Measurements from ENCODE around the gene HGFAC.

HGFAC gene

GRCh38 chr4:3466691-3467600 is 25.2 kb downstream of the HGFAC start:
- no peak for TF ChIP-seq CTCF (conservative IDR thresholded peaks at IDR 0.05; ENCODE audit: low read depth, low read length)
- Histone ChIP-seq H2AFZ (ENCODE audit: low read depth) (no peak overlapping the region), H4K20me1 (ENCODE audit: insufficient read depth) (no peaks in the 10 kb centered on the region), H3K36me3 (ENCODE audit: insufficient read depth) (no peaks in the 10 kb centered on the region), H3K27ac (no peak overlapping the region), H3K79me2 (ENCODE audit: insufficient read depth, low read depth) (no peaks in the 10 kb centered on the region), H3K4me1 (ENCODE audit: low read depth, poor library complexity, severe bottlenecking) (no peaks in the 10 kb centered on the region), H3K27me3 (ENCODE audit: insufficient read depth, low read depth) (peaks cover 18% of the 10 kb centered on the region; the same call in 1 of the 2 replicates), H3K4me2 (no peak overlapping the region), H3K4me3 (IDR thresholded peaks at IDR 0.05; ENCODE audit: insufficient read depth, low read depth, low read length) (no peak overlapping the region), H3K9ac (no peak overlapping the region)

GRCh38 chr4:3467601-3468031 is 25.8 kb downstream of the HGFAC start:
- no peak overlapping the region for H3K4me3 ChIP-seq (IDR thresholded peaks at IDR 0.05; ENCODE audit: insufficient read depth, low read depth, low read length)
- no peaks in the 10 kb centered on the region for H4K20me1 ChIP-seq (ENCODE audit: insufficient read depth)
- no peaks in the 10 kb centered on the region for H3K79me2 ChIP-seq (ENCODE audit: insufficient read depth, low read depth)
- no peak overlapping the region for H3K27ac ChIP-seq
- H3K4me1 ChIP-seq (ENCODE audit: low read depth, poor library complexity, severe bottlenecking), result no peaks in the 10 kb centered on the region
- no peak overlapping the region for H3K4me2 ChIP-seq
- no peak for TF ChIP-seq CTCF (conservative IDR thresholded peaks at IDR 0.05; ENCODE audit: low read depth, low read length)
- no peak overlapping the region for H2AFZ ChIP-seq (ENCODE audit: low read depth)
- H3K9ac ChIP-seq, result no peak overlapping the region
- H3K36me3 ChIP-seq (ENCODE audit: insufficient read depth), result no peaks in the 10 kb centered on the region
- H3K27me3 ChIP-seq (ENCODE audit: insufficient read depth, low read depth), result peaks cover 16% of the 10 kb centered on the region; the same call in 1 of the 2 replicates

GRCh38 chr4:3468154-3468553 is 26.4 kb downstream of the HGFAC start:
- H3K36me3 ChIP-seq (ENCODE audit: insufficient read depth), result no peaks in the 10 kb centered on the region
- peaks cover 21% of the 10 kb centered on the region for H3K27me3 ChIP-seq (ENCODE audit: insufficient read depth, low read depth)
- no peak overlapping the region for H3K9ac ChIP-seq
- no peak overlapping the region for H3K4me3 ChIP-seq (IDR thresholded peaks at IDR 0.05; ENCODE audit: insufficient read depth, low read depth, low read length)
- H3K79me2 ChIP-seq (ENCODE audit: insufficient read depth, low read depth), result no peaks in the 10 kb centered on the region
- no peak overlapping the region for H3K27ac ChIP-seq
- H4K20me1 ChIP-seq (ENCODE audit: insufficient read depth), result no peaks in the 10 kb centered on the region
- H3K4me1 ChIP-seq (ENCODE audit: low read depth, poor library complexity, severe bottlenecking), result no peaks in the 10 kb centered on the region
- no peak overlapping the region for H2AFZ ChIP-seq (ENCODE audit: low read depth)
- no peak overlapping the region for H3K4me2 ChIP-seq
- TF ChIP-seq CTCF (conservative IDR thresholded peaks at IDR 0.05; ENCODE audit: low read depth, low read length), result no peak

GRCh38 chr4:3468804-3469203 is 27.0 kb downstream of the HGFAC start:
- no peak overlapping the region for H3K9ac ChIP-seq
- no peak overlapping the region for H3K4me3 ChIP-seq (IDR thresholded peaks at IDR 0.05; ENCODE audit: insufficient read depth, low read depth, low read length)
- no peak for TF ChIP-seq CTCF (conservative IDR thresholded peaks at IDR 0.05; ENCODE audit: low read depth, low read length)

More at GRCh38 chr4:3468804-3469203, 27.0 kb downstream of the HGFAC start:
- H3K27ac ChIP-seq, result no peak overlapping the region
- H3K4me1 ChIP-seq (ENCODE audit: low read depth, poor library complexity, severe bottlenecking), result no peaks in the 10 kb centered on the region
- H3K4me2 ChIP-seq, result no peak overlapping the region
- H3K27me3 ChIP-seq (ENCODE audit: insufficient read depth, low read depth), result peaks cover 23% of the 10 kb centered on the region
- no peaks in the 10 kb centered on the region for H4K20me1 ChIP-seq (ENCODE audit: insufficient read depth)
- no peaks in the 10 kb centered on the region for H3K36me3 ChIP-seq (ENCODE audit: insufficient read depth)
- H3K79me2 ChIP-seq (ENCODE audit: insufficient read depth, low read depth), result no peaks in the 10 kb centered on the region
- H2AFZ ChIP-seq (ENCODE audit: low read depth), result no peak overlapping the region
